Thoracic aorta (tissue), 2 donors: ENCODE results near the gene TLE7. TPM values are rescaled to one million over a fixed set of nuclear protein-coding genes. Genes with fewer than 3 reads are reported as not detected.

Experiments
- ATAC-seq: fragments of 150-250 bp; one replicate; pipeline ENCODE4 v1.8.0; 2017; ENCODE audit warnings: low read depth; ENCODE audit not compliant: insufficient number of reproducible peaks, low FRiP score
- DNase-seq: peaks from one replicate; pipeline ENCODE4 v3.0.0-alpha.2; 2020; ENCODE audit warnings: low spot score
- H3K27ac ChIP-seq, 2 donors: fragments of 200-600 bp; sonication (generic); 1 replicate in 1 of 2; 2 replicates in 1 of 2; pipeline ENCODE4 v1.5.1; 2016; ENCODE audit warnings: mild to moderate bottlenecking in 2 of 2, moderate library complexity in 2 of 2
- H3K27me3 ChIP-seq: fragments of 200-600 bp; sonication (generic); replicated peaks from 2 replicates; pipeline ENCODE4 v1.6.0; 2016; ENCODE audit warnings: mild to moderate bottlenecking; ENCODE audit not compliant: insufficient read depth
- H3K36me3 ChIP-seq: fragments of 200-600 bp; sonication (generic); one replicate; pipeline ENCODE4 v1.5.1; 2016
- H3K4me1 ChIP-seq, 2 donors: fragments of 200-600 bp; sonication (generic); 1 replicate in 1 of 2; 2 replicates in 1 of 2; pipeline versions ENCODE4 v1.5.1 to v1.6.0; 2016; ENCODE audit warnings: low read depth in 2 of 2, mild to moderate bottlenecking in 1 of 2; ENCODE audit not compliant: control insufficient read depth in 1 of 2
- H3K4me3 ChIP-seq: fragments of 200-600 bp; sonication (generic); 2 replicates; pipeline ENCODE4 v1.5.1; 2016; ENCODE audit warnings: mild to moderate bottlenecking
- H3K9me3 ChIP-seq: fragments of 200-600 bp; sonication (generic); 2 replicates; pipeline ENCODE4 v1.5.1; 2016
- total RNA-seq, 2 donors: library from RNA; depleted of rRNA; stranded (reverse); fragments of >200 nt; gene quantifications; one replicate each; pipeline versions ENCODE4 v1.1.0 to v1.2.3, GENCODE V29; 2016
- TF ChIP-seq, protein P1 (sequence below): fragments of 200-600 bp; sonication (generic); IDR thresholded peaks from one replicate; pipeline ENCODE4 v1.5.1; 2019; ENCODE audit warnings: antibody characterized with exemption

Gene TLE7
- total RNA-seq, 2 donors from 2014 or later, result not detected

DNA sequence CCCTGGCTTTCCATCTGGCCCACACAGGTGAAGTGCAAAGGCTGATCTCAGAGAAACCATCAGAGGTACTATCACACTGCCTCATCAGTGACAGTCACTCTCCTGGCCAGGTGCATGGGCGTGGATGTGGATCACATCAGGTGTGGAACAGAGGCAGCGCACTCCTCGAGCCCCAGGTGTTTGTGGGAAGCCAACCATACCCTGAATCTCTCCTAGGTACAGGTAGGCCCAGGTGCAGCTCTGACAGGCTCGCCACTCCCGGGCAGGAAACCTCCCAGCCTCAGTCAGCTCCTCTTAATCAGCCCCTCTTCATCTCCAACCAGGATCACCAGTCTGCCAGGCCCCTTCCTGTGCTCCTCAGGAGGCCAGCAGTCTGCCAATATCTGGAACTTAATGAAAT is 31.7 kb downstream of the TLE7 start:
- no peaks in the 10 kb centered on the region for H3K27me3 ChIP-seq
- no peak overlapping the region for H3K27ac ChIP-seq
- H3K4me3 ChIP-seq, result no peak overlapping the region
- no peaks in the 10 kb centered on the region for H3K36me3 ChIP-seq
- H3K9me3 ChIP-seq, result no peaks in the 10 kb centered on the region
- no peaks in the 10 kb centered on the region for H3K4me1 ChIP-seq
- ATAC-seq (no peak), DNase-seq (no peak)
- TF ChIP-seq, protein P1, sequence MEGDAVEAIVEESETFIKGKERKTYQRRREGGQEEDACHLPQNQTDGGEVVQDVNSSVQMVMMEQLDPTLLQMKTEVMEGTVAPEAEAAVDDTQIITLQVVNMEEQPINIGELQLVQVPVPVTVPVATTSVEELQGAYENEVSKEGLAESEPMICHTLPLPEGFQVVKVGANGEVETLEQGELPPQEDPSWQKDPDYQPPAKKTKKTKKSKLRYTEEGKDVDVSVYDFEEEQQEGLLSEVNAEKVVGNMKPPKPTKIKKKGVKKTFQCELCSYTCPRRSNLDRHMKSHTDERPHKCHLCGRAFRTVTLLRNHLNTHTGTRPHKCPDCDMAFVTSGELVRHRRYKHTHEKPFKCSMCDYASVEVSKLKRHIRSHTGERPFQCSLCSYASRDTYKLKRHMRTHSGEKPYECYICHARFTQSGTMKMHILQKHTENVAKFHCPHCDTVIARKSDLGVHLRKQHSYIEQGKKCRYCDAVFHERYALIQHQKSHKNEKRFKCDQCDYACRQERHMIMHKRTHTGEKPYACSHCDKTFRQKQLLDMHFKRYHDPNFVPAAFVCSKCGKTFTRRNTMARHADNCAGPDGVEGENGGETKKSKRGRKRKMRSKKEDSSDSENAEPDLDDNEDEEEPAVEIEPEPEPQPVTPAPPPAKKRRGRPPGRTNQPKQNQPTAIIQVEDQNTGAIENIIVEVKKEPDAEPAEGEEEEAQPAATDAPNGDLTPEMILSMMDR, result no peak

DNA sequence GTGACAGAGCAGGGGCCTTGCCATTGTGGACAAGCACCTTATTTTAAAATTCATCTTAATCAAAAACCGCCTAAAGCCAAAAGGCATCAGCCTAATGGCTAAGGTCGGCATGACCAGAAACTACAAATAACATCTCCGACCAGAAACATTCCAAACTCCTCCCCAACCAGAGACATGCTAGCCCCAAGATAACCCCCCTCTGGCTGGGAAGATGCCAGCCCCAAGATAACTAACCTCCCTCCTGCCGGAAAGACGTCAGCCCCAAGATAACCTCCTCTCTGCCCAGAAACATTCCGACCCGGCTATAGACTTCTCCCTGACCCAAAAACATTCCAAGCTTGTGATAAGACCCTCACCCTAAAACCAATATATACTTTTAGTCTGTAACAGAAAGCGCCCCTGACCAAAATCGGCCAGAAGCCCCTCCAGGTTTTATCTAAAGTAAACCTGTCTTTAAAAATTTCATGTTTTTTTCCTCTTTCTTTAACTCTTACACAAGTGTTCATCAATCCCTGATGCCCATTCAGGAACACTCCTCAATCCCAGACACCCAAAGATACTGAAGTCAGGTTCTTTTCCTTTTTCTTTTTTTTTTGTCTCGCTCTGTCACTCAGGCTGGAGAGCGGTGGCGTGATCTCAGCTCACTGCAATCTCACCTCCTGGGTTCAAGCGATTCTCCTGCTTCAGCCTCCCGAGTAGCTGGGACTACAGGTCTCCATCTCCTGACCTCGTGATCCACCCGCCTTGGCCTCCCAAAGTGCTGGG is 32.7 kb downstream of the TLE7 start:
- Histone ChIP-seq H3K36me3 (no peaks in the 10 kb centered on the region), H3K27ac (no peak overlapping the region), H3K27me3 (no peaks in the 10 kb centered on the region), H3K9me3 (no peaks in the 10 kb centered on the region), H3K4me3 (no peak overlapping the region), H3K4me1 (no peaks in the 10 kb centered on the region)
- TF ChIP-seq, protein P1, result no peak
- ATAC-seq, result no peak
- DNase-seq, result no peak

DNA sequence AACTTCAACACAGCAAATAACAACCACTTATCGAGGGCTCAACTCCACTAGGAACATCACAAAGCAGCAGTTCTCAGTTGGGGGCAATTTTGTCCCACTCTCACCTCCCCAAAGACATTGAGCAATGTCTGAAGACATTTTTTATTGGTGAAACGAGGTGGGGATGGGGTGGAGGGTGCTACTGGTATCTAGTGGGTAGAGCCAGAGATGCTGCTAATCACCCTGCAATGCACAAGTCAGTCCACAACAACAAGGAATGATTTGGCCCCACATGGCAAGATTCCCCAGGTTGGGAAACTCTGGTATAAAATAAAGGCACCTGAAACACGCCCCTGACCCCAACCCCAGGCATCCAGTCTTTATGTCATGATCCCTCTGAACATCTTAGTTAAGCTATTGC is 33.3 kb downstream of the TLE7 start:
- TF ChIP-seq, protein P1, result no peak
- DNase-seq, result no peak
- no peaks in the 10 kb centered on the region for H3K27me3 ChIP-seq

DNA sequence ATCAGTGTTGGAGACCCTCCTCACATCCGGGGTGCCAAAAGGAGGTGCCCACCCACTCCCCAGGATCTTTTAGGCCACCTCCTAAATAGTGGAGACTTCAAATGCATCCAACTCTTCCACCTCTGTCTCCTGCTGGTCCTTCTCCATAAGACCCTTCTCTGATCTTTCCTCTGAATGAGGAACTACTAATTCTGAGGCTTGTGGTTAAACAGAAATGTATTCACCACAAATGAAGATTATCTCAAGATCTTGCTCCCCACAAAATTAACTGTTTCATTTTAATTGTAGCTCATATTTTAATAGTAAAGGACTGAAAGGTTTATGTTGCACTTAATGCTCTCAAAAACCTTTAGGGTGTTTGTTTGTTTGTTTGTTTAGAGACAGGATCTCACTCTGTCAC is 34.1 kb downstream of the TLE7 start:
- Histone ChIP-seq H3K27me3 (no peaks in the 10 kb centered on the region), H3K27ac (no peak overlapping the region), H3K36me3 (no peaks in the 10 kb centered on the region), H3K4me3 (no peak overlapping the region), H3K9me3 (no peaks in the 10 kb centered on the region), H3K4me1 (no peaks in the 10 kb centered on the region)
- no peak for DNase-seq
- TF ChIP-seq, protein P1, result no peak
- no peak for ATAC-seq

More for the DNA sequence above, 33.3 kb downstream of the TLE7 start:
- no peak for ATAC-seq
- H3K9me3 ChIP-seq, result no peaks in the 10 kb centered on the region
- H3K36me3 ChIP-seq, result no peaks in the 10 kb centered on the region
- H3K4me3 ChIP-seq, result no peak overlapping the region
- no peak overlapping the region for H3K27ac ChIP-seq
- H3K4me1 ChIP-seq, result no peaks in the 10 kb centered on the region

DNA sequence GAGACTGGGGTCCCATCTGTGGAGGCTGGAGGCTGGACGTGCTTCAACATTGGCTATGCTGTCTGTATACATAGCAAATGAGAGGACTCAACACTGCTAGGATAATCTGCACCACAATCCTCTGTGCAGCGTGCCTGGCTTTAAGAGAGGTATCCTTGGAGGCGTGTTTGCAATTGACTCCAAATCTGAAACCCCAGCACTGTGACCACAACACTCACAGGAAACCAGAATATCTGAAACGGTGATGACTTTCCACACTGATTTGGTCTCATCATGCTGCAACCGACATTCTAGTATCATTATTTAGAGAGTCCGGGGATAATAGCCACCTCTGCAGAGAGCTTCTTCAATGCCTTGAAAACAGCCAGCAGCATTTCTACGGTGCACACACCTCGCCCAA is 35.1 kb downstream of the TLE7 start:
- ATAC-seq, result no peak
- no peak overlapping the region for H3K27ac ChIP-seq
- no peak for DNase-seq
- no peaks in the 10 kb centered on the region for H3K9me3 ChIP-seq
- no peaks in the 10 kb centered on the region for H3K36me3 ChIP-seq
- no peaks in the 10 kb centered on the region for H3K27me3 ChIP-seq
- TF ChIP-seq, protein P1, result no peak
- no peaks in the 10 kb centered on the region for H3K4me1 ChIP-seq
- no peak overlapping the region for H3K4me3 ChIP-seq
